Lung (tissue), 12 donors: ENCODE data around the gene EID2. TPM values are rescaled to one million over a fixed set of nuclear protein-coding genes. Genes with fewer than 3 reads are reported as not detected.

Experiments
- ATAC-seq: fragments of 200-7000 bp; cut with Tn5 transposase; one replicate; pipeline ENCODE4 v1.9.1; 2020; ENCODE audit warnings: moderate number of reproducible peaks; ENCODE audit not compliant: insufficient read depth, low FRiP score
- DNase-seq, 3 donors: peaks; one replicate each; pipeline ENCODE4 v3.0.0-alpha.2; 2013 to 2017
- H3K27ac ChIP-seq, 2 donors: one replicate each; pipeline ENCODE4 v1.5.1; 2013; ENCODE audit warnings: mild to moderate bottlenecking in 2 of 2, moderate library complexity in 2 of 2, control low read depth in 1 of 2, inconsistent platforms in 1 of 2, low read depth in 1 of 2, low read length in 1 of 2
- H3K27me3 ChIP-seq, 3 donors: one replicate each; pipeline ENCODE4 v1.5.1; 2013; ENCODE audit warnings: low read length in 2 of 3; ENCODE audit not compliant: control insufficient read depth in 3 of 3, insufficient read depth in 3 of 3
- H3K36me3 ChIP-seq, 4 donors: one replicate each; pipeline ENCODE4 v1.5.1; 2013; ENCODE audit warnings: low read length in 4 of 4, mild to moderate bottlenecking in 1 of 4, moderate library complexity in 1 of 4; ENCODE audit not compliant: control insufficient read depth in 4 of 4, insufficient read depth in 4 of 4
- H3K4me1 ChIP-seq, 5 donors: one replicate each; pipeline ENCODE4 v1.5.1; 2013; ENCODE audit warnings: low read length in 5 of 5, mild to moderate bottlenecking in 2 of 5, moderate library complexity in 1 of 5; ENCODE audit not compliant: control insufficient read depth in 5 of 5, insufficient read depth in 5 of 5
- H3K4me3 ChIP-seq: one replicate; pipeline ENCODE4 v1.5.1; 2013; ENCODE audit warnings: mild to moderate bottlenecking, control low read depth, moderate library complexity
- H3K9ac ChIP-seq, 2 donors: one replicate each; pipeline ENCODE4 v1.5.1; 2013; ENCODE audit warnings: low read length in 2 of 2, control low read depth in 1 of 2; ENCODE audit not compliant: insufficient read depth in 1 of 2
- H3K9me3 ChIP-seq, 4 donors: one replicate each; pipeline ENCODE4 v1.5.1; 2013; ENCODE audit warnings: low read length in 3 of 4, mild to moderate bottlenecking in 1 of 4, moderate library complexity in 1 of 4; ENCODE audit not compliant: control insufficient read depth in 4 of 4, insufficient read depth in 3 of 4
- WGBS, 2 donors: extraction: QIAGEN DNeasy Blood & Tissue Kit; methylation state at CpG; one replicate each; pipeline ENCODE4 v1.1.7; 2013; 5-methylcytosine and 5-hydroxymethylcytosine counted together
- polyA plus RNA-seq, 2 donors: library from polyadenylated mRNA; stranded (reverse); fragments of 200-250 nt; gene quantifications; one replicate each; pipeline ENCODE4 v1.2.1, GENCODE V29; 2013
- total RNA-seq, 2 donors: library from RNA; depleted of rRNA in 1 of 2; stranded (reverse); fragments of >200 nt in 1 of 2; gene quantifications; one replicate each; pipeline ENCODE4 v1.2.1, GENCODE V29; 2014 to 2021
- TF ChIP-seq, protein P1 (sequence below): IDR thresholded peaks from 2 replicates; pipeline ENCODE4 v1.5.1; 2012; ENCODE audit warnings: mild to moderate bottlenecking; ENCODE audit errors: control extremely low read depth, extremely low read depth
- donor health status: control.
- donor health status: control.
- donor health status: Bipolar disorder and iron deficiency.
- donor health status: healthy.
- donor health status: DM: yes; HTN: yes; CAD: no.

The EID2 gene
- total and polyA plus RNA-seq, 4 donors, result 10.4 to 20.2 (median 12.4) TPM

DNA sequence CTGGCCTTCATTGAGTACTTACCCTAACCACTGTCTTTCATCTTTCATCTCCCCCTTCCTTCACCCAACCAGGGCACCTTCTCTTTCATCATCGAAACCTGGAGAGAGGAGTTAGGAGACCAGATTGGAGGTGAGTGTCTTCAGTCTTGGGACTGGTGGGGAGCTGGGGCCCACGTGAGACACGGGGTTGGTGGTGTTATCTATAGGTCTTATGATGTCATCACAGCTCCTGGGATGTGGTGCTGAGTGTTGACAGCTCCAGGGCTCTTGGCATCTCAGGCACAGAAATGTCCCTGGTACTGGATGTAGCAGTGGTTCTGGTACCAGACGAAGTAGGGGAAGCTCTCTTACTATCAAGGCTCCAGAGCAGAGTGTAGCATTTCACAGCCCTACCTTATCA lies 39.4 kb downstream of the EID2 start:
- ATAC-seq (no peak), DNase-seq (no peak)
- Histone ChIP-seq H3K9ac (no peak overlapping the region), H3K27ac (no peak overlapping the region), H3K4me1 (peaks cover 0 to 12% (median 0%) of the 10 kb centered on the region in 5 donors), H3K4me3 (no peak overlapping the region), H3K9me3 (peaks cover 0 to 8% (median 0%) of the 10 kb centered on the region in 4 donors), H3K27me3 (peaks cover 10 to 44% (median 35%) of the 10 kb centered on the region in 3 donors), H3K36me3 (no peaks in the 10 kb centered on the region)
- TF ChIP-seq, protein P1, sequence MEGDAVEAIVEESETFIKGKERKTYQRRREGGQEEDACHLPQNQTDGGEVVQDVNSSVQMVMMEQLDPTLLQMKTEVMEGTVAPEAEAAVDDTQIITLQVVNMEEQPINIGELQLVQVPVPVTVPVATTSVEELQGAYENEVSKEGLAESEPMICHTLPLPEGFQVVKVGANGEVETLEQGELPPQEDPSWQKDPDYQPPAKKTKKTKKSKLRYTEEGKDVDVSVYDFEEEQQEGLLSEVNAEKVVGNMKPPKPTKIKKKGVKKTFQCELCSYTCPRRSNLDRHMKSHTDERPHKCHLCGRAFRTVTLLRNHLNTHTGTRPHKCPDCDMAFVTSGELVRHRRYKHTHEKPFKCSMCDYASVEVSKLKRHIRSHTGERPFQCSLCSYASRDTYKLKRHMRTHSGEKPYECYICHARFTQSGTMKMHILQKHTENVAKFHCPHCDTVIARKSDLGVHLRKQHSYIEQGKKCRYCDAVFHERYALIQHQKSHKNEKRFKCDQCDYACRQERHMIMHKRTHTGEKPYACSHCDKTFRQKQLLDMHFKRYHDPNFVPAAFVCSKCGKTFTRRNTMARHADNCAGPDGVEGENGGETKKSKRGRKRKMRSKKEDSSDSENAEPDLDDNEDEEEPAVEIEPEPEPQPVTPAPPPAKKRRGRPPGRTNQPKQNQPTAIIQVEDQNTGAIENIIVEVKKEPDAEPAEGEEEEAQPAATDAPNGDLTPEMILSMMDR, result no peak
- 45 to 48% methylated on average over 4 of the region's 4 CpGs for WGBS, 2 donors

DNA sequence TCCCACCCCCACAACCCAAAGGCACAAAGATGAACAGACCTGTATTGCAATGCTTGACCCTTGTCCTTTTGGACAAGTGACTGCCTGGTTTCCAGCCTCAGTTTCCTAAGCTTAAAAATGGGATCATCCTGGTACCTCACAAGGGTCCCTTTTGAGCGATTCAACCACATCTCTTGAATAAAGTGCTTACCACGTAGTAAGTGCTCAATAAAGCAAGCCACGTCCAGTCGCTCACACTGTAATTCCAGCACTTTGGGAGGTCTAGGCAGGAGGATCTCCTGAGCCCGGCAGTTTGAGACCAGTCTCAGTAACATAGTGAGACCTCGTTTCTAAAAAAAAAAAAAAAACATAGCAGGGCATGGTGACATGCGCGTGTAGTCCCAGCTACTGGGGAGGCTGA lies 40.0 kb downstream of the EID2 start:
- ATAC-seq (no peak), DNase-seq (no peak)
- peaks cover 0 to 5% (median 0%) of the 10 kb centered on the region in 4 donors for H3K9me3 ChIP-seq
- TF ChIP-seq, protein P1, result no peak
- H3K27ac ChIP-seq, result no peak overlapping the region
- no peak overlapping the region for H3K4me3 ChIP-seq
- no peaks in the 10 kb centered on the region for H3K36me3 ChIP-seq
- 76 to 81% methylated on average over 8 of the region's 8 CpGs for WGBS, 2 donors
- H3K4me1 ChIP-seq, result peaks cover 0 to 12% (median 0%) of the 10 kb centered on the region in 5 donors
- H3K9ac ChIP-seq, result no peak overlapping the region
- peaks cover 10 to 39% (median 35%) of the 10 kb centered on the region in 3 donors for H3K27me3 ChIP-seq

DNA sequence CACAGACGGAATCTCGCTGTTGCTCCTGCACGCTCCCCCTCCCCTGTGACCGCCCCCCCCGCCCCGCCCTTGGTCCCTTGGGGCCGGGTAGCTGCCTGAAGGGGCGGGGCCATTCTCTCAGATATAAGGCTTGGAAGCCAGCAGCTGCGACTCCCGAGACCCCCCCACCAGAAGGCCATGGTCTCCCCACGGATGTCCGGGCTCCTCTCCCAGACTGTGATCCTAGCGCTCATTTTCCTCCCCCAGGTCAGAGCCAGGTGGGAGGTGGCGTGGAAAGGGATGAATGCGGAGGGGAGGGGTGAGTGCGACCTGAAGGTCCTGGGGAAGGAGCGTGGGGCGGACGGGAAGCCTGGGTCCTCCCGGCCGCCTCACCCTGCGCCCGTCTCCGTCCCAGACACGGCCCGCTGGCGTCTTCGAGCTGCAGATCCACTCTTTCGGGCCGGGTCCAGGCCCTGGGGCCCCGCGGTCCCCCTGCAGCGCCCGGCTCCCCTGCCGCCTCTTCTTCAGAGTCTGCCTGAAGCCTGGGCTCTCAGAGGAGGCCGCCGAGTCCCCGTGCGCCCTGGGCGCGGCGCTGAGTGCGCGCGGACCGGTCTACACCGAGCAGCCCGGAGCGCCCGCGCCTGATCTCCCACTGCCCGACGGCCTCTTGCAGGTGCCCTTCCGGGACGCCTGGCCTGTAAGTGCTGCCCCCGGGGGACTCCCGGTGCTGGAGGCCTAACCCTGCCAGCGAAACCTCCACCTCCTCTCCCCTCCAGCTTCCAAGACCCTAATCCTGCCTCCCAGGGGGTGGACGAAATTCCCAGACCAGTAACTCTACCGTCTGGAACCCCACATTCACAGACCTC lies 40.9 kb downstream of the EID2 start, which contains the start of gene DLL3:
Gene DLL3, plus strand, starts transcription at position 150 of the 845 bp plus-strand sequence. Its CDS starts 28 bp downstream, at position 178.
- Histone ChIP-seq H3K9me3 (peaks cover 0 to 5% (median 0%) of the 10 kb centered on the region in 4 donors), H3K9ac (no peak within 1 kb of the TSS), H3K4me3 (no peak within 1 kb of the TSS), H3K27ac (no peak within 1 kb of the TSS), H3K36me3 (no peaks in the 10 kb centered on the region), H3K4me1 (peaks cover 0 to 12% (median 0%) of the 10 kb centered on the region in 5 donors), H3K27me3 (peaks cover 10 to 38% (median 32%) of the 10 kb centered on the region in 3 donors)
- DNase-seq (no peak), ATAC-seq (no peak)
- WGBS, 2 donors, result 2% methylated on average over 39 to 60 of the region's 60 CpGs
- TF ChIP-seq, protein P1, result no peak
